GM10847 (cell line): ENCODE measurements around the gene CREG2.

Experiments
- POLR2A ChIP-seq: IDR thresholded peaks from 2 replicates; pipeline ENCODE4 v1.6.1; 2011; ENCODE audit not compliant: insufficient read length; ENCODE audit errors: extremely low read depth

Gene CREG2

DNA sequence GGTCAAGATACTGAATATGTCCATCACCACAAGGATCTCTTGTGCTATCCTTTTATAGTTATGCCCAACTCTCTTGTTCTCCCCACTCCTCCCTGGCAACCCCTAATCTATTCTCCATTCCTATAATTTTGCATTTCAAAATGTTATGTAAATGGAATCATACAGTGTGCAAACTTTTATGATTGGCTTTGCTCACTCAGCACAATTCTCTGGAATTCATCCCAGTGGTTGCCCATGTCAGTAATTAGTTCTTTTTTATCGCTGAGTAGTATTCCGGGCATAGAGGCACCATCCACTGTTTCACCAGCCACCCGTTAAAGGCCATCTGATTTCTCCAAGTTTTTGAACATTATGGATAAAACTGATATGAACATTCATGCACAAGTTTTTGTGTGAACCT lies 40.4 kb downstream of the CREG2 start:
- no peak for TF ChIP-seq POLR2A

DNA sequence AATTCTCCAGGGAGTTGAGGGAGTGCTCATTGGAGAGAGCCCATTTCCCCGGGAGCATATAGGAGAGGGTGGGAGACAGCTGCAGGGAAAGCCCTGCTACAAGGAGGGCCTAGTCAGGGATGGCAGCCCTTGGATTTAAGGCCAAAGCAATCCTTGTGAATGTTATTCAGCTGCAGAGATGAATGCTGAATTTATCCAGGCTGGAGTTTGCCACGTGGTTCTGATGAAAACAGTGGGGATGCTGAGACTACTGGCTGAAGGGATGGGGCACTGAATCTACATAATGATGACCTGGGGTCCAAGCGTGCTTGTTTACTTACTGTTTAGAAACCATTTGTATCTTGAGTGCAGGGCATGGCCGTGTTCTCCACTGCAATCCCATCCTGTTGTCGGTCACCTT lies 43.2 kb downstream of the CREG2 start:
- TF ChIP-seq POLR2A = no peak

DNA sequence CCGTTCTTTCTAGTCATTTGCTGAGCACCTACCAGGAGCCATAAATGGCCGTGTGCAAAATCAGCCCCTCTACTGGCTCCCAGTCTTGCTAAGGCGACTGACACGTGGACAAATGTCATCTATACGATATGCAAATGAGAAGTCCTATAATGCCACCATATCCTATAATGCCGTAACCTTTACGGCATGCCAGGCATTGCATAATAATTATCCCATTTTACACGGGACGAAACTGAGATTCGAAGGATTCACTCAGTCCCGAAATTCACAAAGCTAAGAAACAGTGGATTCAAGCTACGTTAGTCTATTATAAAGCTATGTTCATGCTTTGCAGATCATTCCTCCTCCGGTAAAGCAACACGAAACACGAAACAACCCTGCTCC lies 44.7 kb downstream of the CREG2 start:
- no peak for TF ChIP-seq POLR2A

DNA sequence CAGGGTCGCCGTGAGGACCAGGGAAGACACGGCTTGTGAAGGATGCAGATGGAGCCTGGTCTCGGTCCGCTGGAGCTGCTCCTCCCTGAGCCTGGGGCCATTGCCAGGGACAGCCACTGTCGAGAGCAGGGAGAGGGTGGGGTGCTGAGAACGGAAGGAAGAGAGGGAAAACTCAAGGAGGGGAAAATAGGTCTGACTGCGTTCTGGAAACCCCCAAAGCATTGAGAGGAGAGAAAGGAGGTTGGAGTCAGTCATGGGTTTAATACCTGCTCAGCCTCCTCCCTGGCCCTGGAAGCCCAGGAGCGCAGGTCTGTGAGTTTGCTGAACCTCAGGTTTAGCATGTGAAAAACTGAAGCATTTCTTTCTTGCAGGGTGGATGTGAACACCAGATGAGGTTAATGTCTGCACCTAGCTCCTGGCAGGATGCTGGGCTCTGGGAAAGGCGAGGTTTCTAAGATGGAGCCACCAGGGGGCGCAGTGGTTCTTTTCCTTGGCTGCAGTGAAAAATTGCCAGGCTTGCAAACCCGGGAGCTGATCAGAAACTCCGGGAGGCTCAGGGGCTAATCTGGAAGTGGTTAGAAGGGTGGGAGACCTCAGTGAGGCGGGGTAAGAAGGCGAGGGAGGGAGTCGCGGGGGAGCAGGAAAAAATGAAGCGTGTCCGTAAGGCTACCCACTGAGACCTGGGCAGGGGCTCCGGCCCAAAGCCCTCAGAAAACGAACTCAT lies 45.2 kb downstream of the CREG2 start:
- no peak for TF ChIP-seq POLR2A

DNA sequence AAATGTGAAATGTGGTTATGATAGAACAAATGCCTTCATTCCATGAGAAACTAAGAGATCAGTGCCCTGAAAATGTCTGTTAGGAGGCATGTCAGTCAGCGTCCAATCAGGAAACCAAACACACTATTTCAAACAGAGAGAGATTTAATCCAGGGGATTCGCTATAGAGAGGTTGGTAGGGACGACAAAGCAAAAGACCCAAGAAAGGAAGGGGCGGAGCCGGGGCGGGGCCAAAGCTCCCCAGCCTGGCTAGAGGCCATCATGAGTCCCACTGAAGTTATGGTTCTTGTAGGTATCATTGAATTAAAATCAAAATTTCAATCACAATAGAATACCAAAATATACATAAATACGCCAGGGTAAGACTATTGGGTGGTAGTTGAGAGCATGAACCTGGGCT lies 45.9 kb downstream of the CREG2 start:
- no peak for TF ChIP-seq POLR2A

DNA sequence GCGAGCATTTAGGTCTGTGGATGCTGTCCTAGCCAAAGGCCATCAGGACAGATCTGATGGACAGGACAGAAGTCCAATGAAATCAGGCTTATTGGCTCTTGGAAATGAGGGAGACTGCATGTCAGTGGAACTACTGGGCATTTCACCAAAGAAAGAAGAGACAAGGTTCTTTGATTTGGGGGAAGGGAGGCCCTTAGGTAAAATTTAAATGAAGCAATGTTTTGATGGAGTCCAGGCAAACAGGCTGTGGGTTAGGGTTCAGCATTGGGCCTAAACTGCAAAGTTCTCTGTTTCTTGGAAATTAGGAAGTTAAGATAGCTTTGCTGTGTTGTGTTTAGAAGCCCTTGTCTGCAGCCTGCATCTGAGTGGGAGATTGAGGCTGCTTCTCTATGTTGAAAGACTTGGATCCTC lies 47.2 kb downstream of the CREG2 start:
- TF ChIP-seq POLR2A = no peak

DNA sequence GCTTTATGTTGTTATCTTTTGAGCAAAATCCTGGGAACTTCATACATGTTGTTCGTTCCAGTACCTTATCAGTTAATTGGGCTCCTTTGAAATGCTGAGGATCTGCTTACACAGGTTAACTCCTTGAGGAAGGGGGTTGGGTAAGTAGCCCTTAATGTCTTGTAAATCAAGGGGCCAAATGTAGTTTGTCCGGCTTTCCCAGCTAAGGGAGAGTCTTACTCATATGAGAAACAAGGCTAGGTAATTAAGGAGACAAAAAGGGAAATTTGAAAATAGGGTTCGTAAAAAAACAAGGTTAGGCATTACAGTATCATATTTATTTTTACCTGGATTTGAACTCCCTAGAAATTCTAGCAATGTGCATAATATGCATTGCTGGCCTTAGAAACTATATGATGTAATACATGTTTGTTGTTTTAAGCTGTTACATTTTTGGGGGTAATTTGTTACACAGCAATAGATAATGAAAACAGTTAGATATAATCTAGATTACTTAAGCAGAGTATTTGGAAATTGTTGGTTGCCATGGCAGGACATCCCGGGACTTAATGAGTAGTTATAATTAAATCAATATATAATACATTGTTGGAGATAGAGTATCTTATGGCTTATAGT lies 47.9 kb downstream of the CREG2 start:
- TF ChIP-seq POLR2A = no peak

DNA sequence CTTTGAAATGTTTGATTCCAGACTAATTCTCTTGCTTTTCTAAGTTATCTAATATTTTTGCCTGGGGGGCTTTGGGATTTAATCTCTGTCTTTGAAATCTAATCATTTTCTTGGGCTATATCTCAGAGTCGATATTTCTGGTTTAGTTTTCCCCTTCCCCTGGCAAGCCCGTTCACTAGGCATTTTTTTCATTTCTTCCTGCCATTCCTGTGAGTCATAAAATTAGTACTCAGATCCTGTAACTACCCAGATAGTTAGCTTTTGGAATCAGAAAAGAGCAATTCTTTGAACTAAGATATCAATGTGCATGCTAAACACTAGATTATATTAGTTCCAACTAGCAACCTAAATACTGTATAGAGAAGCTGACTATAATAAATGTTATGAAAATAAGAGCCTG lies 49.4 kb downstream of the CREG2 start:
- TF ChIP-seq POLR2A = no peak

DNA sequence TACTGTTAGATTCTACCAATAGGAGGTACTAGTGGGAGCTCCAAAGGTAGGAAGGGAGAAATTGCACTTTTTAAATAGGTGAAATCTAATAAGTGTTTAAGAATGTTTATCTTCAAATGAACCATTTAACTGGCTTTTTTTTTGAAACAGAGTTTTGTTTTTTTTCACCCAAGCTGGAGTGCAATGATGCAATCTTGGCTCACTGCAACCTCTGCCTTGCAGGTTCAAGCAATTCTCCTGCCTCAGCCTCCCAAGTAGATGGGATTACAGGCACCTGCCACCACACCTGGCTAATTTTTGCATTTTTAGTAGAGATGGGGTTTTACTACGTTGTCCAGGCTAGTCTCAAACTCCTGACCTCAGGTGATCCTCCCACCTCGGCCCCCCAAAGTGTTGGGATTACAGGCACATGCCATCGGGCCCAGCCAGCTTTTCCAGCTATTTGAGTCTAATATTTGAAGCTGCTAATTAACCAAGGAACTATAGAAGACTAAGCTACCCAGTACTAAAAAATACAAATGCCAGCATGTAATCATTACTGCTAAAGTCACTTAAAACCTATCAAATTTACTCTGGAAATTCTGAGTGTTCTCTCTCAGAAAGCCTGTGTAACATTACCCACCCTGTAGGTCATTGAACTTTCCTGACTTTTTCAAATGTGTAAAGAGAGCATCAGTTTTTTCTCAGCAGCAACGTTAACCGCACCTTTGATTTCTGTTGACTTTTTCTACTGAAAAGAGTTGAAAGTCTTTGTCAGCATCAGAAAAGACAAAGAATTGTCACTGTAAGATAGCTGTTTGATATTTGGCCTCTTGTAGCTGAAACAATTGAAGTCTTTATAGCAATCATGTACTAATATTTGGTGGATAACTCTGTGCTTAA lies 54.2 kb downstream of the CREG2 start:
- no peak for TF ChIP-seq POLR2A

DNA sequence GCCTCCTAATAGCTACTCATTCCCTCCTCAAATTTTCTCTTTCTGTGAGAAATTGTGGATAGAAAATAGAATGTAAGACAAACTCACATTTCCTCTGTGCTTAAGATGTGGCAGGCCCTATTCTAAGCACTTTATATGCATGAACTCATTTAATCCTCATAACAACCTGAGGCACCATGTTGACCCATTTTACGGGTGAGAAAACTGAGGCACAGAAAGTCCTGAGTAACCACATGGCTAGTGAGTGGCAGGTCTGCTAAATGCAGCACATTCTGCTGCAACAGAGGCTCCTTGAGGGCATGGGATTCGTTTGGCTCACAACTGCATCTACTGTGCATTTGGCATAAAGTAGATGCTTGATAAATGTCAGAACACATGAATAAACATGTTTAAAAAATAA lies 56.1 kb downstream of the CREG2 start:
- no peak for TF ChIP-seq POLR2A

DNA sequence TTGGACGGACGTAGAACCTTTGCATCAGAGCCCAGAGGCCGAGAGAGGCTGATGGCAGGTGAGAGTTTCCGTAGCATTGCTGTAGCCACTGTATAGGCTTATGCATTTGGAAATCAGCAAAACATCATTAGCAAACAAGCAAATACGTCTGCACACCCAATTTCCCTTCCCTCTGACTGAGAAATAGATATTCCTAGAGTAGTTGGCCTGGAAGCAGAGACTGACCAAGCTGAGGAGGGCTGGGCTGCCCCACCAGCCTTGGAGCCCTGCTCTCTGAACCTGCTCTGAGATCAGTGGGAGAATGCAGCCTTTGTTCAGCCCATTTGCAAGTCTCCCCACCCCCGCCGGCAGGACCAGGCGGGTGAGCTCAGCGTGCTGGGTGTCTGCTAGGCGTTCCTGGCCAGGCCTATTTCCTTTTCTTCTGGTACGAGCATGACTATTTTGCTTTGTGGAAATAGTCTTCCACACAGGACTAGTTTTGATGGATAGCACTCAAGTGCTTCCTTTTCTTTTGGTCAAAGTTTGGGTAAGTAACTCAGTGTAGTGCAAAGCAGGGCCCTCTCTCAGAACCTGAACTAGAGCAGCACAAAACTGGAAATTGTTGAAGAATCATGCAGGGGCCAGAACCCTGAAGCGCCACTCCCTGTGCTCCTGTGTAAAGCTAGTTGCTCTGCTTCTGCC lies 56.9 kb downstream of the CREG2 start:
- no peak for TF ChIP-seq POLR2A

DNA sequence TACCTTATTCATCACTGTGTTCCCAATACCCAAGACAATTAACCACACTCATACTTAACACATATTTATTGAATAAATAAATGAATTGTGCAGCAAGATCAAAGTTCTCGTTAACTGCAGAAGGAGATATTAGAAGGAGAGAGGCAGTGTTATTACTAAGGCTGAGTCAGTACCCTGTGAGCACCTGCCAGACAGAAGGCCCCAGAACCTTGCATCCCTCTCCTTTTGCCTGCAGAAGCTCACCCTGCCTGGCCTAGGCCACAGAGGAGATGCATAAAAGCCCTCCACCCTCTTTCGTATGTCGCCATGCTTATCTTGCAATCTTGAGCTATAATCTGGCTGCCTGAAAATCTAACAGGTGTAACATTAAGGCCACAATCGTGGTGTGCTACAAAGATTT lies 58.3 kb downstream of the CREG2 start:
- no peak for TF ChIP-seq POLR2A

DNA sequence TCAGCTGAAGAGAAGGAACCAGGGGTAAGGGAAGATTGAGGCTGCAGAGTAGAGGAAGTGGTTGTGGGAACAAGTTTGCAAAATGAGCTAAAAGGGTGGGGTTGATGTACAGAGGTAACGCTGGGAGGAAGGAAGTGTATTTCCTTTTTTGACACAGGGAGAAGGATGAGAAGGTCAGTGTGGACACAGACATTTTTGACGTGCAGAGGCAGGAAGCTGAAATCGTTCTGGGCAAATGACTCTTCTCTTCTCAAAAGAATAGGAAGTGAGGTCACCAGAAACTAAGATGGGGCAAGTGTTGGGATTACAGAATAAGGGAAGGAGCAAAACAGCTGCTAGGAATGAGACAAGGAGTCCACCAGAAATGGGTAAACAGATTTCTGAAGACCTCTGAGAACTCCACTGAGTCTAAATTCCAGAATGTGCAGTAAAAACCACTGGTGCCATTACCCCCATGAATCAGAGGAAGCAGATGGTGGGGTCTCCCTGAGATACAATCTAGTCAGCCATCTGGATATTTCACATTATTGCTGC lies 58.8 kb downstream of the CREG2 start:
- no peak for TF ChIP-seq POLR2A

DNA sequence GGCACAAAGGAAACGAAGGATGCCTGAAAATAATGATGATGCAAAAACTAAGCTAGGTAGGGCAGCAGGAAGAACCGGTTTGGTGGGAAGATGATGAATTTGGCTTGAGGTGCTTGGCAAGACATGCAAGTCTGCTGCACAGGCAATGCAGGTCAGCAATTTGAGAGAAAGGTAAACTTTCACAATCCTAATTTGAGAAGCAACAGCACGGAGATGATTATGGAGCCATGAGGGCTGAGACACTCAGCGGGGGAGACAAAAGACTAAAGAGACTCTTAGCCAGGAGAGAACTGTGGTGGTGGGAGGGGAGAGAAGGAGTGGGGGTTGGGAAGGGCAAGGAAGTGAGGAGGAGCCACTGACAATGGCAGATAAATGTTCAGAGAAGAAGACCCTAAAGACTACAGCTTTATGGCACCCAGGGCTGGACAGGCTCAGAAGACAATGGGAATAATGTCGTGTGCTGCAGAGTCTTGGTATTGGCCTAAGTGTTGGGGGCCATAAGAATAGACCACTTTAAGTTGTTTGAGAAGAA lies 59.4 kb downstream of the CREG2 start:
- no peak for TF ChIP-seq POLR2A

DNA sequence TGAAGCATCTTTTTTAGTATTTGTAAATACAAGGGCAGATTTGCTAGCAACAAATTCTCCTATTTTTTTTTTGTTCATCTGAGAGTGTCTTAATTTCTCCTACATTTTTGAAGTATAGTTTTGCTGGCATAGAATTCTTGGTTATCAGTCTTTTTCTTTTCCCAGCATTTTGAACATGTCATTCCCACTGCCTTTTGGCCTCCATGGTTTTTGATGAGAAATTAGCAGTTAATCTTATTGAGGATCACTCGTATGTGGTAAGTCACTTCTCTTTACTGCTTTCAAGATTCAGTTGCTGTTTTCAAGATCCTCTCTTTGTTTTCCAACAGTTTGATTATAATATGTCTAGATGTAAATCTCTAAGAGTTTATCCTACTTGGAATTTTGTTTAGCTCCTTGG lies 61.9 kb downstream of the CREG2 start:
- no peak for TF ChIP-seq POLR2A
